NCI-H526 treated with DMSO at 0.1 percent for 48 hours (cell line): ENCODE measurements around the gene LEKR1.

Experiments used
- DNase-seq: peaks from one replicate; lab custom pipeline; 2025; lab: John Stamatoyannopoulos, UW

LEKR1 gene

GRCh38 chr3:157081626-157082210 is 255.6 kb downstream of the LEKR1 start:
- DNase-seq: no peak

GRCh38 chr3:157082305-157082982 is 256.3 kb downstream of the LEKR1 start:
- no peak for DNase-seq

GRCh38 chr3:157083824-157084223 is 257.7 kb downstream of the LEKR1 start:
- DNase-seq: no peak

GRCh38 chr3:157086060-157086750 is 260.1 kb downstream of the LEKR1 start:
- DNase-seq: no peak

DNA sequence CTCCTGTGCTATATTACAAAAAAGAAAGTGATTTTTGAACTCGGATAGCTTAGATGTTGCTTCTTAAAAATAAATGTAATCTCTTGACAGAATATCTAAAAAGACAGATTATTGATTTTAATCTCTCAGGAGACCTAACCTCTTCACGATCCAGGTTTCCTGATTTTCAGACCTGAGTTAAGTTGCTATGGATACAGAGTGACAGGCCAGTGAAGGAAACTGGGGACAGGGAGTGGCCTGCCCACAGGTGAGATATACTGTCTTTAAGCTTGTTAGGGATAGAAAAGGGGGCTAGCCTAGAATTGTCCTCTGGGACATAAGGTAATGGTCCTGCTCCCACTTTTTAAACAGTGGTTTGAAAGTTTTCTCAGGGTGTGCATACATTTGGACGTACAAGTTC is 260.6 kb downstream of the LEKR1 start:
- no peak for DNase-seq

DNA sequence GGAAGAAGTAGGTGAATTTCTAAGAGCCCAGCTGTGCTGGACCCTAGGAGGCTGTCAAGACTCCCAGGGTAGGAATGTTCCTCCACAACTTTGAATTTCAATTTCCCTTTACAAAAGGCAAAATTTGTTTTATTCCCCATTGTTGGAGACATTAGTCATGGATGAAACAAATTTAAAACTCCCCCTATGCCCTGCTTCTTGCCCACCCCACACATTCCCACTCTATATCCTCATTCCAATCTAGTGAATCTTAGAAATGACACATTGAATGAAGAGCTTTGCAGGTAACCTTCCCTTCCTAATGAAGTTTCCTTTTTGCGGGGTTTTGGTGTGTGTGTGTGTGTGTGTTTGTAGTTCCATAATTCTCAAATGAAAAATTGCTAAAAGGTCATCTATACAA is 261.2 kb downstream of the LEKR1 start:
- no peak for DNase-seq

DNA sequence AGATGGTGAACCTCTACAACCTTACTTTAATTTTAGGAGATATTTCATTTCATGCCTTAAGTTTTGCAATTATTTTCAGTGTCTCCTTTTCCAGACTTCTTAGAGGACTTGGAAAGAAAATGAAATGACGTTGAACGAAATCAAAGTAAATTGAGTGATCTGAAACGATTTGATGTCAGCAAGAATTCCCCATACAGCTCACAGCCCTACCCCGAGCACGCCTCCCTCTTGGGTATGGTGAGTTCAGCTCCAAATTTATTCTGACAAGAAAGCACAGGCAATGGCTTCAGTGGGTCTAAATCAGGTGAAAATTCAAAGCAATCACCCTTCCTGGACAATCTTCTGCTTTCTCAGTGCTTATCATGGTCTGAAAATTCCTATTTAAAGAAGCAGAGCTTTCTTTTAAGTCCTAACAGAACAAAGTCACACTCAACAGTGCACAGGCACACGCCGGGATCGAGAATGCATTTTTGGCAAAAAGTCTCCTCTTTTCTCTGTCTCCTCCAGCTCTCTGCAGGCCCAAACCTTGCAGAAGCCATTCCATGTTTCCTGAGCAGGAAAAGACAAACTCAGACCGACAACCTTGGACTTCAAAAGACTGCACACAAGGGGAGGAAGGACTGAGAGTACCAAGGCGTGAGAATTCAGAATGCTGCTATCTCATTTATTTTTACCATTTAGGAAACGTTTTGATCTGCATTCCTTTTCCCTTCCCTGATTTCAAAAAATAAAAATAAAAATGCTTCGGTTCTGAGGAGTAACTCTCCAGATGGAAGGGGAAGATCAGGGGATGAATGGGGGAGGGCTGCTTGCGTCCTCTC is 261.8 kb downstream of the LEKR1 start:
- no peak for DNase-seq

DNA sequence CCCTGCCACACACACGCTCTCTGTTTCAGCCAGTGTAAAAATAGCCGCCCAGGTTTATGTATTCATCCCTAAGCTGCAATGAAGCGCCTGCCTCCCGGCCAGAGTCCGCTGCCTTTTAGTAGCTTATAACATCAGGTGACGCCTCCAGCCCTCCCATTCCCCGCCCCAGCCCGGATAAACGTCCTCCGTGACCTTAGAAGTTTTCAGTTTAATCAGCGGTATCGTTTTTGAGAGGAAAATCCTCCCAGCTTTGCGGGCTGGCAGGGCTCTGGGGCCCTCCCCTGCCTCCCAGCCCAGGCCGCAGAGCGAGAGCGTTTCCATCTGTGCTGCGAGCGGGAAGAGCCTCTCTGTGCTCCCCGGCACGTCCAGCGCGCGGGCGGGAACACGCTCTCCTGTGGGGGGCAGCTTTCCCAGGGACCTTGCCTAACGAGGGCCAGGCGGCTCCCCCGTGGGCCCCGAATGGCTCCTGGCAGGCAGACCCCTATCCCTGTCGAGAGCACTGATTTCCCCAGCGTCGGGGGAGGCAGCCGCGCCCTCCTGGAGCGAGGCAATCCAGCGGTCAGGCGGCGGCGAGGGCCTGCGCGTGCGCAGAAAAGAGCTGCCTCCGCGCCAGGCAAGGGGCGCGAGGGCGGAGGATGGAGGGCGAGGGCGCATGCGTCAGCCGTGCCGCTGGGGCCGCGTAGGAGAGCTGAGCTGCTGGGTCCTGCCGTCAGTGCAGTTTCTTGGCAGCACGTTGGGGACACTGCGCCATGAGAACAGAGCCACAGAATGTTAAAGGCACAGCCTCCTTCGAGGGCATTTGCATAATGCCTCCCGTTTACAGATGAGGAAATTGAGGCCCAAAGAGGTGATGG is 262.7 kb downstream of the LEKR1 start:
- DNase-seq: no peak

DNA sequence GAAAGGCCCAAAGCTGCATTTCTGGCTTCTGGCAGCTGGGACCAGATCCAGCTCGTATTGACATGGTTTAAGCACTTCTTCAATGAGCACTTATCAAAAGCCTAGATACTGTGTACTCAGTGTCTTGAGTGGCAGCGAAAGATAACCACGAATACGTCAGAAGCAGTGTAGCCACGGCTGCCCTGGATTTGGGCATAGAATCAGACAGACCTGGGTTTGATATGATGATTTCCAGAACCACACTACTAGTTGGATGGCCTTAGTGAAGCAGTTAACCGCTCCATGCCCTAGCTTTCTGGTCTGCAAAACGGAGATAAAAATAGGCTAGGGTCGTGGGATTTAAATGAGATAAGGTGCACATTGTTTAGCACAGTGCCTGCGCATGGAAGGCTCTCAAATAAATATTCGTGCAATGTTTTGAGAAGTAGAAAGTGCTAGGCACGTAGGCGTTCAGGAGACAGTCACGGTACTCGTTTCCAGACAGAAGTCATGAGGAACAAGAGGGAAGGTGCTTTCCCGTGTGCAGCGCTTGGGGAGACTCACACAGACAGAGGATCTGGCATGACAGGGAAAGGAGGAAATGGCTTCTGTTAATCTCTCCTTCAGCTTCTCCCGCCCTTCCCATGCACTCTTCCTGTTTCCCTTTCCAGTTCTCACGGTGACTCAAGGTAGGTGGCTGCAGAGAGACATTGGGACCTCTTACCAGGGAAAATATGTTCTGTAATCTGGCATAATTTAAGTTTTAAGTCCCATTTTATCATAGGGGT is 263.5 kb downstream of the LEKR1 start:
- DNase-seq: no peak

DNA sequence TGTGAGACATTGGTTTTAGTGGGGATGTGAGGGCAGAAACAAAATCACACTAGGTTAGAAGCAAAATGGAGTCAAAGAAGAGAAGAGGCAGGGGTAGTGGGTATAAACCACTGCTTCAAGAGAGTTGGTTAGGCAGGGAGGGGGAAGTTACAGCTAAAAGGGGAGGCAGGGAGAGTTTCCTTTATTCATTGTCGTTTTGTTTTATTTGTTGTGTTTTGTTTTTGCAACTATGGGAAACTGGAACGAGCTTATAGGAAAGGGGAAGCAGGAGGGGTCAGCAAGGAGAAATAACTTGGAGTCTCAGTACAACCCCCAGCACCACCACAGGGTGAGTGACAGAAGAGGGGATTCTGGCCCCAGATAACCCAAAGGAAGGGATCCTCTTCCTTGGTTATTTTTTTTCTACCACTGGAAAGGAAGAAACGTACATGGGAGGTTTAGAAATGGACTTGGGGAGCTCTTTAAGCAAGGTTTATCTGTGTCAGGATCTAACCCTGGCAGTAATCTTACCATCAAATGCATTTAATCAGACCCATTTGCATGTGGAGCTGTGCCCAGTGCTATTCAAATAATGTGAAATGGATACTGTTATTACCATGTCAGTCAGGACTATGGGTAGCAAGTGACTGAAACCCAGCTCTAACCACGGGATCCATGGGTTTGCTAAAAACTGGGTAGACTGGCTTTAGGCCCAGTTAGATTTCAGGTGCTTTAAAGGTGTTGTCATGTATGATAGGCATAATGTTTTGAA is 265.1 kb downstream of the LEKR1 start:
- no peak for DNase-seq

GRCh38 chr3:157092230-157092629 is 266.1 kb downstream of the LEKR1 start:
- no peak for DNase-seq

GRCh38 chr3:157093096-157093495 is 266.9 kb downstream of the LEKR1 start:
- no peak for DNase-seq

DNA sequence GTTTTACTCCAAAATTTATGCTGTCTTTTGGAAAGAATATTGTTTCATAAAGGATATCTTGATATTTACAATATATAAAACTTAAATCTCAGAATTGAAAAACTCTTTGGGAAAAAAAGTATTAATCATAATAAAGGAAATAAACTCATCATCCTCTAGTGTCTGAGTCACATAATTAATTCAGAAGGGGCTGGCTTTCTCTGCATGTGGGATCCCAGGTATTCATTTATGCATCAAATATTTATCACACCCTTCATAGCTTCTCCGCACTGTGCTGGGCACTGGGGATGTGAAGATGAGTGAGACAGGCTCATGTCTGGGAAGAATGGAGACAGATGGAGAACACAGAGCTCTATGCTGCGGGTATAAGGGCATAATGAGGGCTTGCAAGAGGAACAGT is 268.1 kb downstream of the LEKR1 start:
- DNase-seq: no peak

DNA sequence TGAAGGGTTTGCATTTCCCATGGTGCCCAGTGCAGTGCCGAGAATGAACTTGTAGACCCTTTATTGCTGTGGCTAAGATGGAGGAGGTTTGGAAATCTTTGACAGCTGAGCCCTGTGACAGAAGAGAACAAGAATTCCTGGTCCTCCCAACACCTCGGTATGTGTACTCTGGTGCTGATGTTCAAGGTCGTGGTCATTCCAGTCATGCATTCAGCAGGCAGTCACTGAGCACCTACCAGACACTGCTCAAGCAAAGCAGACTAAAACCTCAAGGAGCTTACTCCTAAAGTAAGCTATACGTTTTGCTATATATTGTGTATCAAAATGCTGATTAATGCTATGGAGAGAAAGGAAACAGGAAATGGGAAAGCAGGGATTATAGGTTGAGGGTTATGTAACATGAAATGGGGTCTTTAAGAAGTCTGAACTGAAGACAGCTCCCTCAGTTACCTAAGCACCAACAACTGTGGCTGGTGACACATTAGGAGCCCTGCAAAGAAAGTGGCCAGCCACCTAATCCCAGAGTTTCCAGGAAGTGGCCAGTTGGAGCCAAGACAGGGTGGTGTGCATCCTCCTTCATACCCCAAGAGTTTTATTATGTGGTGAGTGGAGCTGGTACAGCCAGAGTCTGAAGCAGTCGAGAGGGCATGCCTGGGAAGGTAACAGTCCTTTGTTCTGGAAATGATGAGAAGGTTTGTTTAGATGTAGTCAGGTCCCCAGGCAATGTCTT is 268.8 kb downstream of the LEKR1 start:
- DNase-seq: no peak
